NB4 (cell line): ENCODE data around the gene ZNF490.

ENCODE experiments used
- DNase-seq: peaks from one replicate; pipeline ENCODE4 v3.0.0; 2010; ENCODE audit warnings: low read depth
- H3K4me3 ChIP-seq: one replicate; pipeline ENCODE4 v1.5.1; 2011; ENCODE audit warnings: mild to moderate bottlenecking, low read depth, low read length, moderate library complexity
- MYC ChIP-seq: IDR thresholded peaks from 2 replicates; pipeline ENCODE4 v1.6.1; 2011; ENCODE audit warnings: low read depth, low read length
- POLR2A ChIP-seq: IDR thresholded peaks from 2 replicates; pipeline ENCODE4 v1.6.1; 2011; ENCODE audit warnings: mild to moderate bottlenecking; ENCODE audit not compliant: insufficient read length; ENCODE audit errors: extremely low read depth
- TF ChIP-seq, protein P1 (sequence below): IDR thresholded peaks from 2 replicates; pipeline ENCODE4 v1.6.1; 2011; ENCODE audit warnings: low read depth, low read length
- TF ChIP-seq, protein P2 (sequence below): IDR thresholded peaks from one replicate; pipeline ENCODE4 v1.5.1; 2012; ENCODE audit warnings: low read depth, low read length

The ZNF490 gene

DNA sequence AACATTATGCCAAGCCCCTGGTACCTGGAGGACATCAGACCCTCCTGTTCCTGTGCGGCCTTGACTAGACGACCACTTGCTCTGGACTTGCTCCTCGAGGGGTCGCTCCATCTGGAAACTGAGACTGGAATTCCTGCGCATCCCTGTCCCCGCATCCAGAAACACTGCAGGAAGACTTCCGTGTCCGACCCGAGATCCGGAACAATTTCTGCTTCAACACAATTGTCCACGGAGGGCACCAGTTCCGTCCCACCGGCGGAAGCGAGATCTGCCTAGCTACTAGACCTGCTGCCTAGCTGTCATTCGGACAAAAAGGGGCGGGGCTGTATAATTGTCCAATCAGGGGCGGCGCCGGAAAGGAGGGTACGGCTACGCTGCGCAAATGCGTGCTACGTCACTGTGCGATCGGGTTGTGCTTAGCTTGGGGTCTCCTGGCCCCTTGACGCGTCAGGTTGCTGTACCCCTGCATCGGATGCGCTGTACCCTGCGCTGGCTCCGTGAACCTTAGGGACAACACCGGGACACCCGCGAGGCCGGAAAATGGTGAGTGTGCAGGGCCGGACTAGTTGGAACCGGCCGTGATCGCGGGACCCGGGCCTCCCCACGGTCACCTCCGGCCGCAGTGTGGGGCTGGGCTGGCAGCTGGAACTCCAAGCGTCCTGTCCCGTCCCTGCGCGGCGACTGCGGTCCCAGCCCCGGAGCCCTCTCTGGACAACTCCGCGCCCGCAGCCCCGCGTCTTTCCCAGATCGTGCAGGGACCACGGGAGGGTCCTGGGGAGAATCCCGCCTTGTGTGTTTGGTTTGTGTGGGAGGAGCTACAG, at the start of gene ZNF490, which contains the start of gene ZNF791:
ZNF490 (minus strand) TSS at position 274 of the 821 bp plus-strand sequence; CDS start at position 141, 133 bp downstream.
ZNF791 (plus strand) TSS at position 381 of the 821 bp plus-strand sequence; CDS start at position 541, 160 bp downstream.
- TF ChIP-seq, protein P1, sequence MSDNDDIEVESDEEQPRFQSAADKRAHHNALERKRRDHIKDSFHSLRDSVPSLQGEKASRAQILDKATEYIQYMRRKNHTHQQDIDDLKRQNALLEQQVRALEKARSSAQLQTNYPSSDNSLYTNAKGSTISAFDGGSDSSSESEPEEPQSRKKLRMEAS = peak; percentile 48
- TF ChIP-seq, protein P2, sequence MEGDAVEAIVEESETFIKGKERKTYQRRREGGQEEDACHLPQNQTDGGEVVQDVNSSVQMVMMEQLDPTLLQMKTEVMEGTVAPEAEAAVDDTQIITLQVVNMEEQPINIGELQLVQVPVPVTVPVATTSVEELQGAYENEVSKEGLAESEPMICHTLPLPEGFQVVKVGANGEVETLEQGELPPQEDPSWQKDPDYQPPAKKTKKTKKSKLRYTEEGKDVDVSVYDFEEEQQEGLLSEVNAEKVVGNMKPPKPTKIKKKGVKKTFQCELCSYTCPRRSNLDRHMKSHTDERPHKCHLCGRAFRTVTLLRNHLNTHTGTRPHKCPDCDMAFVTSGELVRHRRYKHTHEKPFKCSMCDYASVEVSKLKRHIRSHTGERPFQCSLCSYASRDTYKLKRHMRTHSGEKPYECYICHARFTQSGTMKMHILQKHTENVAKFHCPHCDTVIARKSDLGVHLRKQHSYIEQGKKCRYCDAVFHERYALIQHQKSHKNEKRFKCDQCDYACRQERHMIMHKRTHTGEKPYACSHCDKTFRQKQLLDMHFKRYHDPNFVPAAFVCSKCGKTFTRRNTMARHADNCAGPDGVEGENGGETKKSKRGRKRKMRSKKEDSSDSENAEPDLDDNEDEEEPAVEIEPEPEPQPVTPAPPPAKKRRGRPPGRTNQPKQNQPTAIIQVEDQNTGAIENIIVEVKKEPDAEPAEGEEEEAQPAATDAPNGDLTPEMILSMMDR = no peak
- TF ChIP-seq POLR2A (peak; percentile 91), MYC (peak; percentile 71)
- peak within 1 kb of the TSS; percentile 99 for H3K4me3 ChIP-seq
- DNase-seq = peak; percentile 96

DNA sequence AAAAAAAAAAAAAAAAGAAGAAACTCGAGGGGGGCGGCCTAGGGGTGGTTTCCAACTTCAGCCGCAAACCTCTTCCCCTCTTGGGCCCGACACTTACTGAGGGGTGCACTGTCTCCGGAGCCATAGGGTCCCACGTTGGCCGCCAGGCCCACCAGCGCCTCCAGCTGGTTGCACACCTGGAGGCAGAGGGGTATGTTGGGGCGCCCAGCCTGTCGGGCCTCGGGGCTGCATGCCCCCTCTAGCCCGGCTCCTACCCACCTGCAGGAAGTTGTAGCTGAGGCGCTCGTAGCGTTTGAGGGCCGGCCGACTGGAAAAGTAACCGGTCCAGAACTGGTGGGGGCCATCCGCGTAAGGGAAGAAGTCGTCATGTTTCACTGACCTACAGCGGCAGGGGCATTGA, 47.4 kb upstream of the ZNF490 start:
- H3K4me3 ChIP-seq = no peak overlapping the region
- no peak for TF ChIP-seq MYC
- TF ChIP-seq, protein P2 = peak; percentile 17
- no peak for DNase-seq

DNA sequence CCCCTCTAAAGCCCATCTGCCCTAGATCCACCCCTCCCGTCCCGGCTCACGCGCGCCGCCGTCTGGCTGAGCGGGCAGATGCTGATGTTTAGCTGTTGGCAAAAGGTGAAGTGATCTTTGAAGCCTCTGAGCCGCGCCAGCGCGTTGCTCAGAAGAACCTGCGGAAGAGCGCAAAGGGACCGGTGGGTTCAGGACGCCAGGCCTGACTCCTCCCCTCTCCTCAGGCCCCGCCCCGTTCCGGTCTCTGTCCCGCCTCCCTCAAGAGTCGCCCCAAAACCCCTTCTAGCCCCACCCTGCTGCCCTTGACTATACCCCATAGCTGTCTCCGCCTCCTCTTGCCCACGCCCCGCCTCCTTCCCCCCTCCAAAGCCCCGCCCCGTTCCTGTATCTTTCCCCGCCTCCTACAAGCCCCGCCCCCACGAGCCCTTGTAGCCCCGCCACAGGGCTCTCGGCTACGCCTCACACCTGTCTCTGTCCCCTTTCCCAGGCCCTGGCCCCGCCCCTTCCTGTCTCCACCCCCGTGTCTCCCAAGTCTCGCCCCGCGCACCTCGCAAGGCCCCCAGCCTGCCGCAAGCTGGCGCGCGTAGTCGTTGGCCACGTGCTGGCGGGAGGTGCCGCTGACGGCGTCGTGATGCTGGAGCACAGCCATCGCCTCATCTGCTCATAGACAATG, 46.4 kb upstream of the ZNF490 start:
- no peak for DNase-seq
- TF ChIP-seq POLR2A = no peak
- no peak for TF ChIP-seq MYC
- TF ChIP-seq, protein P1 = no peak
- TF ChIP-seq, protein P2 = no peak
- H3K4me3 ChIP-seq = no peak overlapping the region

DNA sequence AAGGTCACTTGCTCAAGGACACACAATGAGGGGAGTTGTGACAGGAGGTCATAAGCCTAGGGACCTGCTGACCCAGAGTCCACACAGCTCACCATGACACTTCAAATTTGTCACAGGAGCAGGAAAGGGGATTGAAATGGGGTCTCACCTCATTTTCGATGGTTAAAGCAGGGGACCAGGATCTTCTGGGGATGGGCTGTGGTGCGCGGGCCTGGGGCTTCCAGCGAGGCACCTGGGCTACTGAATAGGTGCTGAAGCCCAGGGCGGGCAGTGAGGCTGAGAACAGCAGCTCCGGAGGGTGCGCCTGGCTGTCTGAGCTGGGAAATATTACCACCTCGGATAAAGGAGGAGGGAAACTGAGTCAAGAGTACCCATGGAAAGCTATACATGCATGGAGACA, 44.9 kb upstream of the ZNF490 start:
- TF ChIP-seq MYC = no peak
- TF ChIP-seq, protein P2 = no peak
- TF ChIP-seq, protein P1 = no peak
- TF ChIP-seq POLR2A = no peak
- DNase-seq = no peak
- H3K4me3 ChIP-seq = no peak overlapping the region

DNA sequence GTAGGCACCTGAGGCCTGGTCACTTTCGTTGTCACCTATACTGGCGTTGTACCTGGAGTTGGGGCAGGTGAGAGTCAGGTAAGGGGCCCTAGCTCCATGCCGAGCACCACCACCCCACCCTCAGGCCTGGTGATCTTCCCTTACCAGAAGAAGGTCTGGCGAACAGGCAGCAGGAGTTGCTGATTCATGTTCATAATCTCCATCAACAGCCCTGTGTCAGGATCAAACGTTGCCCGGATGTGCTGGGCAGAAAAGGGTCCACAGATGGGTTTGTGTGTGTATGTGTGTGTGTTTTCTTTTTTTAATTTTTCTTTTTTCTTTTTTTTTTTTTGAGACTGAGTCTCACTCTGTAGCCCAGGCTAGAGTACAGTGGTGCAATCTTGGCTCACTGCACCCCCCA, 41.6 kb upstream of the ZNF490 start:
- TF ChIP-seq, protein P1 = no peak
- TF ChIP-seq, protein P2 = no peak
- TF ChIP-seq MYC (no peak), POLR2A (no peak)
- H3K4me3 ChIP-seq = no peak overlapping the region
- DNase-seq = no peak

DNA sequence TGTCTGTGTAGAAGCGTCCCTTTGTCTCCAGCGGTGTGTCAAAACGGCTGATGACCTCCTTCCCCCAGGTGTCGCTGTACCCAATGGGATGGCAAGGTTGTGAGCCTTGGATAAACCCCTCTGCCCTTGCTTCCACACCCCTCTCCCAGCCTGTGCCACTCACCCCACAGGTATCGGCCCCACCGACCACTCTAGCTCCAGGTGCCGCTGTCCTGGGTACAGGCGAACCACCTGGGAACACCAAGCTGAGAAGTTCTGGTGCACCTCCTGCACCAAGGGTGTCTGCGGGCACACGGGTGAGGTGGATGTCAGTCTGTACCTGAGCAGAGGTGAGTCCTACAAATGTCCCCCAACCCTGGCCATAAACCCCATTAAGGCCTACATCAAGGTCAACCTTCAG, 39.3 kb upstream of the ZNF490 start:
- TF ChIP-seq, protein P2 = no peak
- H3K4me3 ChIP-seq = no peak overlapping the region
- DNase-seq = no peak
